GM19372 (cell line): Measurements from ENCODE around the gene ENDOU.
"Not testable (repeated sequence)": the region's sequence is repeated elsewhere in the genome, so short reads cannot be mapped to it uniquely, and the experiment has no call there.

Experiments
- ATAC-seq: cut with Tn5 transposase; IDR thresholded peaks from one replicate; pipeline ENCODE4 v1.9.1; 2021; ENCODE audit warnings: mild to moderate bottlenecking, low read depth, moderate library complexity; ENCODE audit not compliant: unreplicated experiment

Gene ENDOU

GRCh38 chr12:47700263-47700662 lies 25.0 kb downstream of the ENDOU start:
- ATAC-seq, result no peak

- no peak for ATAC-seq
Observed at GRCh38 chr12:47698631-47699030, 26.7 kb downstream of the ENDOU start.

DNA sequence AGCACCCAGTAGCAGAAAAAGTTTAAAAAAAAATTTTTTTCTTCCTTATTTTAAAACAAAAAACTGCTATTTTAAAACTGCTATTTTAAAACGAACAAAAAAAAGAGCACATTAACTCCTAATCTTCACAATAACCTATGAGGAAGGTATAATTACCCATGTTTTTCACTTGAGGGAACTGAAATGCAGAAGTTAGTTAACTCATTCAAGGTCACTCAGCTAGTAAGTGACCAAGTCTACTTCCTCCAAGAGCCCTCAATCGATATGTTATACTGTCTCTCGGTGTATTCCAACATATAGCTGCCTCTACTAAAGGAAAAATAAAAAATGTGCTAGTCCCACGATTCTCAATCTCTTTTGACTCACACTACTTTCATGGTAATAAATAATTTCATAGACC lies 27.2 kb downstream of the ENDOU start:
- no peak for ATAC-seq

DNA sequence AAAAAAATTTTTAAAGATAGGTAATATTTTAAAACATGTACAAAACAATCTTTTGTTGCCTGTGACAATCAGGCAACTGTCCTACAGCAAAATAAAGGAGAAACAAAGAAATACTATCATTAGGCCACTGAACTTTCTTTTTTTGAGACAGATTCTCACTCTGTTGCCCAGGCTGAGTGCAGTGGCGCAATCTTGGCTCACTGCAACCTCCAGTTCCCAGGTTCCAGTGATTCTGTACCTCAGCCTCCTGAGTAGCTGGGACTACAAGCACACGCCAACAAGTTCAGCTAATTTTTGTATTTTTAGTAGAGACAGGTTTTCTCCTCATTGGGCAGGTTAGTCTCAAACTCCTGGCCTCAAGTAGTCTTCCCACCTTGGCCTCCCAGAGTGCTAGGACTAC lies 36.1 kb downstream of the ENDOU start:
- ATAC-seq, result no peak

DNA sequence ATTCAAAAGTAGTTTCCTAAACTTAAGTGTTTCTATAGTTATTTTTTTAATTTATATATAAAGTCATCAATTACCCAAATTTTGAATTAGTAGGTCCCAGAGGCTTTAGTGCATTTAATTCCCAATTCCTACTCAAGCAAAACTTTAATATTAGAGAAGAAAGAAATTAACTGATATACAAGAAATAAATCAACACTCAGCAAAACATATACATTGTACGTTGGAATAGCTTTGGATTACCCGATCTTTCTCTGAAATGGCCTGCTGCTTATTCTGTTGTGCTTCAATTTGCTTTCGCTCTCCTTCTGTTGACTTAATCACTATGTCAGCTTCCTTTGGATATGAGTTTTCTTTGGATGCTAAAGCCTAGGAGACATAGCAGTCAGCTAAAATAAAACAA lies 37.7 kb downstream of the ENDOU start:
- no peak for ATAC-seq

GRCh38 chr12:47686645-47687240 lies 38.5 kb downstream of the ENDOU start:
- ATAC-seq, result no peak

GRCh38 chr12:47679785-47680184 lies 45.5 kb downstream of the ENDOU start:
- ATAC-seq, result no peak

DNA sequence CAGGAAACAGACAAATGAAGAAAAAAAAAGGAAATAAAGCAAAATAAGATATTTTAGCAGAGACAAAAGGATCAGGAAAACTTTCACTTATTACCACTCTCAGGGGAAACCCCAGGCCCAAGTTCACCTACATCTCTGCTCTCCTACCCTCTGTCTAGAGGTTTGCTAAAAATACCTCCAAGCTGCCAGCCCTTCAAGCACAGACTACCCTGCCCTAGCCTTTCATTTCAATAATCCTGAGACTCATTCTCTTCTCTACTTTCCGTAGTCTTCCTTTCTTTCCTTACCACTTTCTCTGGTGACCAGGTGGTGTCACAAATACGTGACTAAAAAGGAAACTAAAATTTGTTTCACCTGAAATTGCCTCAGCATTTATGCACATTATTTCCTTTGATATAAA lies 53.2 kb downstream of the ENDOU start:
- no peak for ATAC-seq

DNA sequence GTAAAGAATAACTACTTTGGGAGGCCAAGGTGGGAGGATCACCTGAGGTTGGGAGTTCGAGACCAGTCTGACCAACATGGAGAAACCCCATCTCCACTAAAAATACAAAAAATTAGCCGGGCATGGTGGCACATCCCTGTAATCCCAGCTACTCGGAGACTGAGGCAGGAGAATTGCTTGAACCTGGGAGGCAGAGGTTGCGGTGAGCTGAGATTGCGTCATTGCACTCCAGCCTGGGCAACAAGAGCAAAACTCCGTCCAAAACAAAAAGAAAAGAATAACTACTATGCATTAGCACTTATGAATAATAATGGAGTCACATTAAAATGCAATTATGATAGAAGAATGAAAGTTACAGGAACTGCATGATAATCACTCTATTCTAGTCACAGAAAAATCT lies 57.4 kb downstream of the ENDOU start:
- not testable (repeated sequence) for ATAC-seq
